Retinal pigment epithelial cell (primary cell): ENCODE results near the gene SH3BP2.

Experiments
- DNase-seq: peaks from one replicate; pipeline ENCODE4 v3.0.0-alpha.2; 2010; ENCODE audit warnings: low read depth
- H3K4me3 ChIP-seq: 2 replicates; pipeline ENCODE4 v1.5.1; 2011; ENCODE audit warnings: mild to moderate bottlenecking, low read length, control low read depth, moderate library complexity
- CTCF ChIP-seq: conservative IDR thresholded peaks from 2 replicates; pipeline ENCODE4 v1.5.1; 2011; ENCODE audit warnings: low read depth, low read length, control low read depth, inconsistent platforms

The SH3BP2 gene

GRCh38 chr4:2875556-2875955, 82.7 kb downstream of the SH3BP2 start:
- no peak for TF ChIP-seq CTCF
- no peak for DNase-seq
- H3K4me3 ChIP-seq = no peak overlapping the region

GRCh38 chr4:2878346-2878745, 85.5 kb downstream of the SH3BP2 start:
- DNase-seq = no peak
- no peak overlapping the region for H3K4me3 ChIP-seq
- TF ChIP-seq CTCF = no peak

GRCh38 chr4:2879026-2879425, 86.1 kb downstream of the SH3BP2 start:
- TF ChIP-seq CTCF = no peak
- no peak for DNase-seq

GRCh38 chr4:2881431-2881830, 88.5 kb downstream of the SH3BP2 start:
- no peak for DNase-seq
- TF ChIP-seq CTCF = no peak
- H3K4me3 ChIP-seq = no peak overlapping the region

More at GRCh38 chr4:2879026-2879425, 86.1 kb downstream of the SH3BP2 start:
- no peak overlapping the region for H3K4me3 ChIP-seq

- no peak for TF ChIP-seq CTCF
- no peak for DNase-seq
- H3K4me3 ChIP-seq = no peak overlapping the region
Observed at GRCh38 chr4:2882341-2882740, 89.5 kb downstream of the SH3BP2 start.

GRCh38 chr4:2886161-2886560, 93.3 kb downstream of the SH3BP2 start:
- DNase-seq = peak; percentile 35
- TF ChIP-seq CTCF = no peak
- H3K4me3 ChIP-seq = no peak overlapping the region

GRCh38 chr4:2886622-2887021, 93.7 kb downstream of the SH3BP2 start:
- peak; percentile 14 for DNase-seq
- no peak overlapping the region for H3K4me3 ChIP-seq
- TF ChIP-seq CTCF = no peak
